ENCODE results near the gene SORCS3.
A peak's percentile ranks its signal among the peaks of the same experiment; 100 is the strongest.

SORCS3 gene

GRCh38 chr10:104796823-104797222, 155.7 kb downstream of the SORCS3 start:
- H3K9me3 ChIP-seq (ENCODE audit: control insufficient read depth, insufficient read depth, low read length), result no peaks in the 10 kb centered on the region
- no peaks in the 10 kb centered on the region for H3K27me3 ChIP-seq (ENCODE audit: control insufficient read depth, insufficient read depth, low read length)
- no CpG with 5 or more reads among the region's 2 CpGs for WGBS (ENCODE audit: insufficient coverage, insufficient read length)
- no peak overlapping the region for H3K27ac ChIP-seq (ENCODE audit: low read length)
- H3K4me1 ChIP-seq (ENCODE audit: control insufficient read depth, insufficient read depth, low read length), result no peaks in the 10 kb centered on the region
- no peaks in the 10 kb centered on the region for H3K36me3 ChIP-seq (ENCODE audit: control insufficient read depth, insufficient read depth, low read length)
- DNase-seq (ENCODE audit: low read depth, low spot score), result no peak
- no peak overlapping the region for H3K4me3 ChIP-seq (ENCODE audit: low read length)

GRCh38 chr10:104802941-104803340, 161.9 kb downstream of the SORCS3 start:
- no peak for DNase-seq (ENCODE audit: low read depth, low spot score)
- Histone ChIP-seq H3K4me1 (ENCODE audit: control insufficient read depth, insufficient read depth, low read length) (no peaks in the 10 kb centered on the region), H3K27me3 (ENCODE audit: control insufficient read depth, insufficient read depth, low read length) (no peaks in the 10 kb centered on the region), H3K36me3 (ENCODE audit: control insufficient read depth, insufficient read depth, low read length) (no peaks in the 10 kb centered on the region), H3K4me3 (ENCODE audit: low read length) (no peak overlapping the region), H3K9me3 (ENCODE audit: control insufficient read depth, insufficient read depth, low read length) (no peaks in the 10 kb centered on the region), H3K27ac (ENCODE audit: low read length) (no peak overlapping the region)
- no CpG with 5 or more reads among the region's 1 CpG for WGBS (ENCODE audit: insufficient coverage, insufficient read length)

GRCh38 chr10:104804880-104805279, 163.8 kb downstream of the SORCS3 start:
- H3K4me1 ChIP-seq (ENCODE audit: control insufficient read depth, insufficient read depth, low read length), result peaks cover 6% of the 10 kb centered on the region; the same call in 1 of the 2 replicates
- WGBS (ENCODE audit: insufficient coverage, insufficient read length), result no CpG with 5 or more reads among the region's 1 CpG
- no peaks in the 10 kb centered on the region for H3K9me3 ChIP-seq (ENCODE audit: control insufficient read depth, insufficient read depth, low read length)
- H3K27ac ChIP-seq (ENCODE audit: low read length), result no peak overlapping the region
- no peaks in the 10 kb centered on the region for H3K27me3 ChIP-seq (ENCODE audit: control insufficient read depth, insufficient read depth, low read length)
- no peak overlapping the region for H3K4me3 ChIP-seq (ENCODE audit: low read length)
- no peaks in the 10 kb centered on the region for H3K36me3 ChIP-seq (ENCODE audit: control insufficient read depth, insufficient read depth, low read length)
- DNase-seq (ENCODE audit: low read depth, low spot score), result no peak

- no peaks in the 10 kb centered on the region for H3K27me3 ChIP-seq (ENCODE audit: control insufficient read depth, insufficient read depth, low read length)
- DNase-seq (ENCODE audit: low read depth, low spot score), result no peak
- no peak overlapping the region for H3K4me3 ChIP-seq (ENCODE audit: low read length)
- no peaks in the 10 kb centered on the region for H3K36me3 ChIP-seq (ENCODE audit: control insufficient read depth, insufficient read depth, low read length)
- H3K27ac ChIP-seq (ENCODE audit: low read length), result no peak overlapping the region
- peaks cover 6% of the 10 kb centered on the region; the same call in 1 of the 2 replicates for H3K4me1 ChIP-seq (ENCODE audit: control insufficient read depth, insufficient read depth, low read length)
- no peaks in the 10 kb centered on the region for H3K9me3 ChIP-seq (ENCODE audit: control insufficient read depth, insufficient read depth, low read length)
- WGBS (ENCODE audit: insufficient coverage, insufficient read length), result no CpG with 5 or more reads among the region's 2 CpGs
Measured at GRCh38 chr10:104806801-104807200, 165.7 kb downstream of the SORCS3 start.

- no peak for DNase-seq (ENCODE audit: low read depth, low spot score)
- WGBS (ENCODE audit: insufficient coverage, insufficient read length), result no CpG with 5 or more reads among the region's 7 CpGs
- H3K4me1 ChIP-seq (ENCODE audit: control insufficient read depth, insufficient read depth, low read length), result peaks cover 6% of the 10 kb centered on the region; the same call in 1 of the 2 replicates
Measured at GRCh38 chr10:104807581-104808310, 166.7 kb downstream of the SORCS3 start.

GRCh38 chr10:104809288-104810090, 168.4 kb downstream of the SORCS3 start:
- no CpG with 5 or more reads among the region's 6 CpGs for WGBS (ENCODE audit: insufficient coverage, insufficient read length)
- no peak overlapping the region for H3K4me3 ChIP-seq (ENCODE audit: low read length)
- no peaks in the 10 kb centered on the region for H3K36me3 ChIP-seq (ENCODE audit: control insufficient read depth, insufficient read depth, low read length)
- no peaks in the 10 kb centered on the region for H3K9me3 ChIP-seq (ENCODE audit: control insufficient read depth, insufficient read depth, low read length)
- DNase-seq (ENCODE audit: low read depth, low spot score), result peak; percentile 35
- H3K27me3 ChIP-seq (ENCODE audit: control insufficient read depth, insufficient read depth, low read length), result no peaks in the 10 kb centered on the region
- peaks cover 6% of the 10 kb centered on the region; the same call in 1 of the 2 replicates for H3K4me1 ChIP-seq (ENCODE audit: control insufficient read depth, insufficient read depth, low read length)
- no peak overlapping the region for H3K27ac ChIP-seq (ENCODE audit: low read length)

More at GRCh38 chr10:104807581-104808310, 166.7 kb downstream of the SORCS3 start:
- no peak overlapping the region for H3K27ac ChIP-seq (ENCODE audit: low read length)
- no peak overlapping the region for H3K4me3 ChIP-seq (ENCODE audit: low read length)
- H3K36me3 ChIP-seq (ENCODE audit: control insufficient read depth, insufficient read depth, low read length), result no peaks in the 10 kb centered on the region
- no peaks in the 10 kb centered on the region for H3K9me3 ChIP-seq (ENCODE audit: control insufficient read depth, insufficient read depth, low read length)
- no peaks in the 10 kb centered on the region for H3K27me3 ChIP-seq (ENCODE audit: control insufficient read depth, insufficient read depth, low read length)

GRCh38 chr10:104811166-104811565, 170.1 kb downstream of the SORCS3 start:
- no peak for DNase-seq (ENCODE audit: low read depth, low spot score)
- no CpG with 5 or more reads among the region's 1 CpG for WGBS (ENCODE audit: insufficient coverage, insufficient read length)
- Histone ChIP-seq H3K36me3 (ENCODE audit: control insufficient read depth, insufficient read depth, low read length) (no peaks in the 10 kb centered on the region), H3K27ac (ENCODE audit: low read length) (no peak overlapping the region), H3K27me3 (ENCODE audit: control insufficient read depth, insufficient read depth, low read length) (no peaks in the 10 kb centered on the region), H3K4me3 (ENCODE audit: low read length) (no peak overlapping the region), H3K4me1 (ENCODE audit: control insufficient read depth, insufficient read depth, low read length) (peaks cover 6% of the 10 kb centered on the region; the same call in 1 of the 2 replicates), H3K9me3 (ENCODE audit: control insufficient read depth, insufficient read depth, low read length) (no peaks in the 10 kb centered on the region)

- Histone ChIP-seq H3K9me3 (ENCODE audit: control insufficient read depth, insufficient read depth, low read length) (no peaks in the 10 kb centered on the region), H3K4me1 (ENCODE audit: control insufficient read depth, insufficient read depth, low read length) (no peaks in the 10 kb centered on the region), H3K27me3 (ENCODE audit: control insufficient read depth, insufficient read depth, low read length) (no peaks in the 10 kb centered on the region), H3K4me3 (ENCODE audit: low read length) (no peak overlapping the region), H3K36me3 (ENCODE audit: control insufficient read depth, insufficient read depth, low read length) (no peaks in the 10 kb centered on the region), H3K27ac (ENCODE audit: low read length) (no peak overlapping the region)
- no CpG with 5 or more reads among the region's 2 CpGs for WGBS (ENCODE audit: insufficient coverage, insufficient read length)
- no peak for DNase-seq (ENCODE audit: low read depth, low spot score)
Measured at GRCh38 chr10:104816501-104816900, 175.4 kb downstream of the SORCS3 start.

GRCh38 chr10:104819731-104820130, 178.6 kb downstream of the SORCS3 start:
- H3K36me3 ChIP-seq (ENCODE audit: control insufficient read depth, insufficient read depth, low read length), result no peaks in the 10 kb centered on the region
- no peak for DNase-seq (ENCODE audit: low read depth, low spot score)
- WGBS (ENCODE audit: insufficient coverage, insufficient read length), result no CpG with 5 or more reads among the region's 2 CpGs
- no peak overlapping the region for H3K4me3 ChIP-seq (ENCODE audit: low read length)
- H3K9me3 ChIP-seq (ENCODE audit: control insufficient read depth, insufficient read depth, low read length), result no peaks in the 10 kb centered on the region
- no peaks in the 10 kb centered on the region for H3K27me3 ChIP-seq (ENCODE audit: control insufficient read depth, insufficient read depth, low read length)
- no peak overlapping the region for H3K27ac ChIP-seq (ENCODE audit: low read length)
- no peaks in the 10 kb centered on the region for H3K4me1 ChIP-seq (ENCODE audit: control insufficient read depth, insufficient read depth, low read length)

- Histone ChIP-seq H3K36me3 (ENCODE audit: control insufficient read depth, insufficient read depth, low read length) (no peaks in the 10 kb centered on the region), H3K27me3 (ENCODE audit: control insufficient read depth, insufficient read depth, low read length) (no peaks in the 10 kb centered on the region), H3K4me1 (ENCODE audit: control insufficient read depth, insufficient read depth, low read length) (no peaks in the 10 kb centered on the region), H3K4me3 (ENCODE audit: low read length) (no peak overlapping the region), H3K27ac (ENCODE audit: low read length) (no peak overlapping the region), H3K9me3 (ENCODE audit: control insufficient read depth, insufficient read depth, low read length) (no peaks in the 10 kb centered on the region)
- no peak for DNase-seq (ENCODE audit: low read depth, low spot score)
- WGBS (ENCODE audit: insufficient coverage, insufficient read length), result no CpG with 5 or more reads among the region's 3 CpGs
Measured at GRCh38 chr10:104822088-104822487, 181.0 kb downstream of the SORCS3 start.
